ENCODE data around the gene SLC12A2. TPM values are rescaled to one million over a fixed set of nuclear protein-coding genes. Genes with fewer than 3 reads are reported as not detected.
A peak's percentile ranks its signal among the peaks of the same experiment; 100 is the strongest.

Gene SLC12A2
- total and polyA plus RNA-seq, 2 experiments from 2014 or later: 6.6 to 16.1 TPM

- peak overlapping the region; percentile 64 for H3K4me2 ChIP-seq (ENCODE audit: unreplicated experiment)
- no peaks in the 10 kb centered on the region for H3K27me3 ChIP-seq (replicated peaks; ENCODE audit: insufficient read depth)
- no peak overlapping the region for H3K9ac ChIP-seq
- peak overlapping the region; percentile 35; the same call in 1 of the 2 replicates for H3K27ac ChIP-seq
- 75 to 77% methylated on average over 4 of the region's 4 CpGs for WGBS, 2 experiments (ENCODE audit: low coverage in 1 of 2, low lambda C conversion rate in 2 of 2, missing lambda C conversion rate in 2 of 2)
- peak; percentile 76 for DNase-seq
- H3F3A ChIP-seq (ENCODE audit: insufficient read depth): peaks cover 18% of the 10 kb centered on the region
- TF ChIP-seq EZH2 (IDR thresholded peaks at IDR 0.05; ENCODE audit: insufficient read depth, poor library complexity, severe bottlenecking): no peak
- TF ChIP-seq EZH2phosphoT487 (IDR thresholded peaks at IDR 0.05; ENCODE audit: insufficient read depth, low read depth): no peak
- peaks cover 17% of the 10 kb centered on the region; the same call in 1 of the 2 replicates for H3K79me2 ChIP-seq (ENCODE audit: insufficient read depth)
- H3K4me3 ChIP-seq: no peak overlapping the region
- in situ Hi-C loops (cut with MboI): no loop called here
- H3K4me1 ChIP-seq (ENCODE audit: insufficient read depth): peaks cover 15% of the 10 kb centered on the region
- H3K9me3 ChIP-seq (ENCODE audit: low read depth): no peaks in the 10 kb centered on the region
- H3K36me3 ChIP-seq (ENCODE audit: low read depth): peaks cover 4% of the 10 kb centered on the region
- H3K9me2 ChIP-seq (ENCODE audit: insufficient read depth): no peaks in the 10 kb centered on the region
- H4K20me1 ChIP-seq (ENCODE audit: insufficient read depth): no peaks in the 10 kb centered on the region
- H2AFZ ChIP-seq: 0 out of 2 replicates have a peak overlapping the region, but pooled peaks have one; percentile 23
Measured at GRCh38 chr5:128062172-128062746, 21.3 kb upstream of the SLC12A2 start.

- 0 out of 2 replicates have a peak, but pooled peaks cover 8% of the 10 kb centered on the region for H3K36me3 ChIP-seq (ENCODE audit: low read depth)
- in situ Hi-C loops (cut with MboI): no loop called here
- H3K9me3 ChIP-seq (ENCODE audit: low read depth): no peaks in the 10 kb centered on the region
- no peaks in the 10 kb centered on the region for H3K27me3 ChIP-seq (replicated peaks; ENCODE audit: insufficient read depth)
- peaks cover 3% of the 10 kb centered on the region; the same call in 1 of the 2 replicates for H3K4me1 ChIP-seq (ENCODE audit: insufficient read depth)
- no peak overlapping the region for H3K4me3 ChIP-seq
- no peak overlapping the region for H2AFZ ChIP-seq
- 0 out of 2 replicates have a peak, but pooled peaks cover 4% of the 10 kb centered on the region for H4K20me1 ChIP-seq (ENCODE audit: insufficient read depth)
- TF ChIP-seq EZH2 (IDR thresholded peaks at IDR 0.05; ENCODE audit: insufficient read depth, poor library complexity, severe bottlenecking) (no peak), EZH2phosphoT487 (IDR thresholded peaks at IDR 0.05; ENCODE audit: insufficient read depth, low read depth) (no peak)
- H3K9me2 ChIP-seq (ENCODE audit: insufficient read depth): no peaks in the 10 kb centered on the region
- no peak overlapping the region for H3K27ac ChIP-seq
- H3F3A ChIP-seq (ENCODE audit: insufficient read depth): no peaks in the 10 kb centered on the region
- no peak for DNase-seq
- H3K9ac ChIP-seq: no peak overlapping the region
- peaks cover 58% of the 10 kb centered on the region for H3K79me2 ChIP-seq (ENCODE audit: insufficient read depth)
- H3K4me2 ChIP-seq (ENCODE audit: unreplicated experiment): no peak overlapping the region
Measured at GRCh38 chr5:128074171-128074570, 9.4 kb upstream of the SLC12A2 start.

- Histone ChIP-seq H3K4me2 (ENCODE audit: unreplicated experiment) (no peak overlapping the region), H3K9me3 (ENCODE audit: low read depth) (no peaks in the 10 kb centered on the region), H3K36me3 (ENCODE audit: low read depth) (0 out of 2 replicates have a peak, but pooled peaks cover 8% of the 10 kb centered on the region), H3K9ac (no peak overlapping the region), H3K27ac (no peak overlapping the region), H3K4me3 (no peak overlapping the region), H3K27me3 (replicated peaks; ENCODE audit: insufficient read depth) (no peaks in the 10 kb centered on the region), H3F3A (ENCODE audit: insufficient read depth) (no peaks in the 10 kb centered on the region), H3K79me2 (ENCODE audit: insufficient read depth) (peaks cover 58% of the 10 kb centered on the region), H4K20me1 (ENCODE audit: insufficient read depth) (no peaks in the 10 kb centered on the region), H2AFZ (no peak overlapping the region), H3K4me1 (ENCODE audit: insufficient read depth) (peaks cover 9% of the 10 kb centered on the region; the same call in 1 of the 2 replicates), H3K9me2 (ENCODE audit: insufficient read depth) (no peaks in the 10 kb centered on the region)
- TF ChIP-seq EZH2 (IDR thresholded peaks at IDR 0.05; ENCODE audit: insufficient read depth, poor library complexity, severe bottlenecking): no peak
- TF ChIP-seq EZH2phosphoT487 (IDR thresholded peaks at IDR 0.05; ENCODE audit: insufficient read depth, low read depth): no peak
- in situ Hi-C loops (cut with MboI): no loop called here
- no peak for DNase-seq
Measured at GRCh38 chr5:128074953-128075352, 8.6 kb upstream of the SLC12A2 start.

- Histone ChIP-seq H3K27me3 (replicated peaks; ENCODE audit: insufficient read depth) (no peaks in the 10 kb centered on the region), H3K4me1 (ENCODE audit: insufficient read depth) (peaks cover 15% of the 10 kb centered on the region; the same call in 1 of the 2 replicates), H3K27ac (no peak overlapping the region), H4K20me1 (ENCODE audit: insufficient read depth) (no peaks in the 10 kb centered on the region), H3F3A (ENCODE audit: insufficient read depth) (peaks cover 3% of the 10 kb centered on the region; the same call in 1 of the 2 replicates), H3K9ac (no peak overlapping the region), H2AFZ (no peak overlapping the region), H3K36me3 (ENCODE audit: low read depth) (0 out of 2 replicates have a peak, but pooled peaks cover 8% of the 10 kb centered on the region), H3K9me2 (ENCODE audit: insufficient read depth) (no peaks in the 10 kb centered on the region), H3K79me2 (ENCODE audit: insufficient read depth) (peaks cover 66% of the 10 kb centered on the region), H3K4me2 (ENCODE audit: unreplicated experiment) (no peak overlapping the region), H3K4me3 (no peak overlapping the region), H3K9me3 (ENCODE audit: low read depth) (no peaks in the 10 kb centered on the region)
- DNase-seq: no peak
- TF ChIP-seq EZH2 (IDR thresholded peaks at IDR 0.05; ENCODE audit: insufficient read depth, poor library complexity, severe bottlenecking): no peak
- TF ChIP-seq EZH2phosphoT487 (IDR thresholded peaks at IDR 0.05; ENCODE audit: insufficient read depth, low read depth): no peak
- in situ Hi-C loops (cut with MboI): no loop called here
- 97 to 100% methylated on average over 2 of the region's 2 CpGs for WGBS, 2 experiments (ENCODE audit: low coverage in 1 of 2, low lambda C conversion rate in 2 of 2, missing lambda C conversion rate in 2 of 2)
Measured at GRCh38 chr5:128077526-128077925, 6.0 kb upstream of the SLC12A2 start.

All from GM23248 (cell line).